Dermis microvascular lymphatic vessel endothelial cell (primary cell): ENCODE data around the gene ASTN2. TPM values are rescaled to one million over a fixed set of nuclear protein-coding genes. Genes with fewer than 3 reads are reported as not detected.
"Not testable (repeated sequence)": the region's sequence is repeated elsewhere in the genome, so short reads cannot be mapped to it uniquely, and the experiment has no call there.

Experiments
- DNase-seq, 2 donors: peaks; one replicate each; pipeline versions ENCODE4 v3.0.0 to v3.0.0-alpha.2; 2010; ENCODE audit warnings: low read depth in 2 of 2
- total RNA-seq: library from RNA; depleted of rRNA; stranded (reverse); fragments of >200 nt; gene quantifications from 2 replicates; pipeline ENCODE4 v1.2.1, GENCODE V29; 2014

ASTN2 gene
- total RNA-seq, 1 donor from 2014 or later = 3.0 TPM

- DNase-seq = no peak
Measured at GRCh38 chr9:116705531-116705930, 709.3 kb downstream of the ASTN2 start.

DNA sequence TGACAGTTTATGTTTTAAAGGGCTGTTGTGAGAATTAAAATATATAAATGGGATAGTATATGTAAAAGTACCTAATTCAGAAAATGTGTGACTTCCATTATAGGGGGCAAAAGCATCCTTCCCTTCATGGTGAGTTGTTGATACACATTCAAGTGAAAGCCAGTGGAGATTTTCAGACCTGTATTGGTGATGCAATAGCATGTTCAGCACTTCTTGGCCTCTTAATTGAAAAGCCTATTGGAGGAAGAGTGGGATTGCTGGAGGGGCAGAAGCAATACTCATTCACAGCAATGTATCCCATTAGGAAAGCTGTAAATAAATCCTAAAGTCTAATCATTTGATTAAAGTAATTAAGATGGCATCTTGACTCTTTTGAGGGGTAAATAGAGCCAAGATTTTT lies 710.4 kb downstream of the ASTN2 start:
- DNase-seq = no peak

DNA sequence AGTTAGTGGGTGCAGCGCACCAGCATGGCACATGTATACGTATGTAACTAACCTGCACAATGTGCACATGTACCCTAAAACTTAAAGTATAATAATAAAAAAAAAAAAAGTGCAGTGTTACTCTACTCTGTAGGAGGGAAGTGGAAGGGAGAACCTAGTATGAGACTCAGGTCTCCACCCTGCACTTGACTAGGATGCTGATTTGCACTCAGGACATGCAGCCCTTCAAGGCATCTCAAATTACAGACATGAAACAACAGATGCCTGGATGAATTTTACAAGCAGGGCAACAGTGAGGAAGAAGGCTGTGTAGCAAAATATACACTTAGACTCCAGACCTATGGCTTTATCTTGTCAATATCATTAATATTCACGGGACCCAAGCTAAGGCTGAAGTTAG lies 711.2 kb downstream of the ASTN2 start:
- DNase-seq = no peak

DNA sequence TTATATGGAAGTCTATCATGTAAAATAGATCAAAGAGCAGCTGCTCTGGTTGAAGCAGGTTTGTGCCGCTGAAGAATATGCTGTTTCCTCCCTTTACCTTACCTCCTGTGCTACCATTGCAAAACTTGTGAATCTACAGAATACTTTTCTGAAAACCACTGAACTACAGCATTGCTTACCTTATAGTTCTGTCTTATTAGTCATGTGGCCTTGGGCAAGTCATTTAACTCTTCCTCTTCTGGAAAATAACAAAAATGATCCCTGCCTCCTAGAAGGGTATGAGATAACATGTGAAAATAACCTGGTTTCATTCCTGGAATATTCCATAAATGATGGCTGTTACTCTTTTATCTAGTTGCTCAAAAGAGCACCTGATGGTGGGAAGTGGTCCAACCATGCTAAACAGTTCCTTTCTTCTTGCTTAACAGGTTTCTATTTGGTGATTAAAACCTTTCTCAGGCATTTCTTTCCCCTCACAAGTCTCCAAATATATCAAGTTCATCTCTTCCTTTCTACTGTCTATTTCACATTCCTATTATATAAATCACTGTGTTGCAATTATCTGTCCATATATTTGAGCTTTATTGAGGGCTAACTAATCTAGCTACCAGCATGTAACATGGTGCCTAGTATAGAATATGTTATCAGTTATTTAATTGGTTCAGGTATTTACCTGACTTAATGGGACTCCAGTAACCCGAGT lies 712.8 kb downstream of the ASTN2 start:
- no peak for DNase-seq

DNA sequence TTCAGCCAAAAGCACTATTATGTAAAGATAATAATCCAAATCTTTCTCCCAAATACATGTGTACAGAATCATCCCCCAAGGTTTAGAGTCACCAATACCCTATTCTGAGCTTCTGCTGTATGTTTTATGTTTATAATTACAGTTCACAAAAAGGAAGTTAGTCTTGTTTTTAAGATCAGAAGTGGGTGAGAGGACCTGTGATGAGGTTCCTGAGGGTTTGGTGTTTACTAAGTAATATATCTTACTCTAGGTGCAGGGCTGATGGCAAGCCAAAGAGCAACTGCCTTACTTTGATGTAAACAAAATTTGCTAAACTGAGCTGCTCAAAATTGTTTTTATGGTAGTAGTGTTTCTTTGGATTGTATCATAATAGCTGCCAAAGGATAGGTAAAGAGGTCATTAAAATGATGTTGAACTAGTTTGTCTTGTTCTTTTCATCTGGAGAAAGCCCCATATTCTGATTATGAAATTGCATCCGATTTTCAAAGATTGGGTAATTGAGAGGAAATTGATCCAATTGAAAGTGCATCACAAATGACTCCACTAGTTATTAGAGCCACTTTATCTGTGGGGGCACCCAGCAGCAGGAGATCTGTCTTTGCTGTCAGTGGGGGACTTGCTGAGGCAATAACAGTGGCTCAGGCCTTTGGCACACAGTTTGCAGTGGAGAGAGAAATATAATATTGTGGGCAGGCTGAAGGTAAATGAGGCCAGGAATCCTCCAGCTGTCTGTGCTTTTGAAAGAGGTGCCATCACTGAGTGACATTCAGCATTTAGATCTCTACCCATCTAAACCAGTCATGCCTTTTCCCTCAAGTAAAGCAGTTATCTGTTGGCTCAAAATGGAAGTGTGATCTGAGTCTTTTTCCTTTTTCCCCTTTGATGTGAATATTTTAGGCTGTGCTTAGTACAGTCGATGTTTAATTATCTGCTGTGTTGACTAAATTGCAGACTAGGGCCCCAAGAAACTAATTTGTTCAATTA lies 713.7 kb downstream of the ASTN2 start:
- DNase-seq = no peak

- DNase-seq = no peak
Measured at GRCh38 chr9:116700279-116700678, 714.6 kb downstream of the ASTN2 start.

DNA sequence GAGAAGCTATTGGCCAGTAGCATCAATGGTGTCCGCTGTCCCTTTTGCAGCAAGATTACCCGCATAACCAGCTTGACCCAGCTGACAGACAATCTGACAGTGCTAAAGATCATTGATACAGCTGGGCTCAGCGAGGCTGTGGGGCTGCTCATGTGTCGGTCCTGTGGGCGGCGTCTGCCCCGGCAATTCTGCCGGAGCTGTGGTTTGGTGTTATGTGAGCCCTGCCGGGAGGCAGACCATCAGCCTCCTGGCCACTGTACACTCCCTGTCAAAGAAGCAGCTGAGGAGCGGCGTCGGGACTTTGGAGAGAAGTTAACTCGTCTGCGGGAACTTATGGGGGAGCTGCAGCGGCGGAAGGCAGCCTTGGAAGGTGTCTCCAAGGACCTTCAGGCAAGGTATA lies 717.0 kb downstream of the ASTN2 start:
- DNase-seq = no peak

GRCh38 chr9:116697362-116697761 lies 717.5 kb downstream of the ASTN2 start:
- DNase-seq = peak in 1 of 2 donors; percentile 5

DNA sequence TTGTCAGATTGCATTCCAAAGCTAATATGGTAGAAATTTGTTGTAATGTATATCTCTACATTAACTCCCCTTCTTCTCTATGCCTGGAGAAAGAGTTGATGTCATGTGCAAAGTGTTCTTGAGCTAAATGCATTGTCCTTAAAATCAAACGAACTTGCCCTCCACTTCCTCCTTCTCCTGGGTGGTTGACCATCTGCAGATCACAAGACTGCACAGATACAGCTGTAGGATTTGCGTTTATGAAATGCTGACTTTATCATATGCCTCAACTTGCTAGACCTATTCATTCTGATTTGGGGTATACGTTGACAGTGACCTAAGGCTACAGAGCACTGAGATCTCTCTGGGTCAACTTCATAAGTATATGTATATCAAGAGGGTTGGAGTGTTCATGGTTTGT lies 719.4 kb downstream of the ASTN2 start:
- no peak for DNase-seq

- DNase-seq = no peak
Measured at GRCh38 chr9:116694785-116695291, 720.0 kb downstream of the ASTN2 start.

GRCh38 chr9:116693233-116693731 lies 721.6 kb downstream of the ASTN2 start:
- DNase-seq = peak in 1 of 2 donors; percentile 49

- DNase-seq = no peak
Measured at GRCh38 chr9:116692616-116693015, 722.2 kb downstream of the ASTN2 start.

DNA sequence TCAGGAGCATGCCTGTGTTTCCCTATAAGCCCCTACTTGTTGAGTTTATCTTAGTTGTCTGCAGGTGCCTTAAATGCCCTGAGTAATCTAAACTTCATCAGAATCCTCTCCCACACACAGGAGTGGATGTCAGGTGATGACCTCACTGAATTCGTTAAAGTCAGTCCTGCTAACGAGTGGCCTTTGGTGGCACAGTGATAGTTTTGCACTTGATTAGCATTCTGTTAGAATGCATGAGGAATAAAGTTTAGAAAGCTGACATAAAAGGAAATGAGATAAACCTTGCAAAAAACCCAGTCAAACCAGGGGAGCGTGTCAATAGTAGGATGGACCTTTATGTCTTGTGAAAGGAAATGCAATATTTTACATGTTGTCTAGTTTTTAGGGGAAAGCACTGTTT lies 723.2 kb downstream of the ASTN2 start:
- no peak for DNase-seq

GRCh38 chr9:116690805-116691204 lies 724.1 kb downstream of the ASTN2 start:
- DNase-seq = not testable (repeated sequence)

DNA sequence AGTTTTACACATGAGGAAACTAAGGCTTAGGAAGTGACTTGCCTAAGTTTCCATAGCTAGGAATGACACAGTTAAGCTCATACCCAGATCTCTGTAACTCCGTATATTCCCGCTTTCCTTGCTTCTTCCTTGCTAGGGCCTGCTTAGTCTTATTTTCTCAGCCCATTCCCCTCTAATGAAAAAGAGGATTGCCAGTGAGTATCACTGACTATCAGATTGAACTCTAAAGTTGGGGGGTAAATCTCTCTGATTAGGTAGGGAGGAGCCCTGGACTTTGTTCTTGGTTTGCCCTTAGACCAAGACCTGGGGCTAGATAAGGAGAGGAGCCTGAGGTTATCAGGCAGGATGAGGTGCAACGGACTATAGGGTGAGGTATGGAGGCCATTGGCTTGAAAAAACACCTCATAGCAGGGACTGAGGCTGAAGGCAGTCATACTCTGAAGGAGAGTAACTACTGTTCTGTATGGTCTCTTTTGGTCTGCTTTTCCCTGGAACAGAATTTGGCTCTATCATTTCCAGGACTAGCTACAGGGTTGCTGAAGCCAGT lies 725.3 kb downstream of the ASTN2 start:
- no peak for DNase-seq

DNA sequence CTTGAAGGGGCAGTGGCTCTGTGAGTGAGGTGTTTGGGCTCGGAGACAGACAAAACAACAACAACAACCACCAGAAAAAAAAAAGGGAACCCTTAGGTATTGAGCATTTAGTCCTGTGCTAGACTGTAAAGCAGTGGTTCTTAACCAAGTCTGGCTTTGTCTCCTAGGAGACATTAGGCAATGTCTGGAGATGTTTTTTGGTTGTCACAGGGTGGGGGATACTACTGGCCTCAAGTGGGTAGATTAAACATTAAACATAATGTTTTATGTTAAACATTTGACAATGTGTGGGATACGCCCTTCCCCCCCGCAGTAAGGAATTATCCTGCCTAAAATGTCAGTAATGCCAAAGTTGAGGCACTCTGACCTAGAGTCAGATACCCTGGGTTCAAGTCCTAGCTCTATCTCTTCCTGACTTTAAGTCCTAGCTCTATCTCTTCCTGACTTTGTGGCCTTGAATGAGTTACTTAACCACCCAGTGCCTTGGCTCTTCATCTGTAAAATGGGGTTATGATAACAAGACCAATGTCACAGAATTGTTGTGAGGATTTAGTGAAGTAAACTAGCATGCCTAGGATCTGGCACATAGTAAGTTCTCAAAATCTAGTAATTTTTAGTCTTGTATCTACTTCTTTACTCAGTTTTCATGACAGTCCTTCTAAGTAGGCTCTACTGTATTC lies 725.9 kb downstream of the ASTN2 start:
- no peak for DNase-seq

DNA sequence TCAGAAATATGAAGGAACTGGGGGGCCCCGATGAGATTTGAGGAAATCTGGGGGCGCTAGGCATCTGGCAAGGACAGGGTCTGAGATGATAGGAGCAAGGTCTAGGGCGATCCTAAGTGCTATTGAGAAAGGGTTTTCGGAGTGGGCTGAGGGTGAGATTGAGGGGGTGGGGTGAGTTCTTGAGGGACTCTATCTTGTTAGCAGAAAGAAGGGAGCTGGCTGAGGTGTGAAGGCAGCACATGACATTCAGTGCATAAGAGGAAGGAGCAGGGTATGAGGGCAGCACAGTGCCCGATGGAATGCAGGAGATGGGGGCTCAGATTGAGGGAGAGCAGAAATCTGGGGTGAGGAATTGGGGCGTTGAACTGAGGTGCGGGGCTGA lies 727.1 kb downstream of the ASTN2 start:
- no peak for DNase-seq

GRCh38 chr9:116687074-116687753 lies 727.6 kb downstream of the ASTN2 start, which contains the start of gene TRIM32:
TSS of gene TRIM32 (plus strand) at chr9:116687305. CDS start at chr9:116697743, 10,438 bp downstream.
- peak; percentile 58 to 87 for DNase-seq

DNA sequence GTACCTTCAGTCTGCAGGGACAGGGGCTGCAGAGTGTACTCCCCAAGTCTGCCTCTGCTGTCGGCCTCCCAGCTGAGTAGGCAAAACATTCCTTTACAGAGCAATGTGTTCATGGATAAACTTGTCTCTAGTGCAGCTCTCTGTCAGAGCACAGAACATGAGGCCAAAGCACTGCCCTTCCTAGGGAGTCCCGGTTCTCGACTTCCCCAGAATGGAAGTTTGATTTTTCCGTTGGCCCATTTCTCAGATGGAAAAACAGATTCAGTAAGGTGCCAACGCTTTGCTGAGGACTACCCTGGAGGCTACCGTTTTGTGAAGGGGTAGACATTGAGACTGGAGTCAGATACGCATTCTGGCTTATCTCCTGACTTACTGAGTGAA lies 728.2 kb downstream of the ASTN2 start:
- no peak for DNase-seq

- DNase-seq = no peak
Measured at GRCh38 chr9:116686135-116686534, 728.7 kb downstream of the ASTN2 start.

DNA sequence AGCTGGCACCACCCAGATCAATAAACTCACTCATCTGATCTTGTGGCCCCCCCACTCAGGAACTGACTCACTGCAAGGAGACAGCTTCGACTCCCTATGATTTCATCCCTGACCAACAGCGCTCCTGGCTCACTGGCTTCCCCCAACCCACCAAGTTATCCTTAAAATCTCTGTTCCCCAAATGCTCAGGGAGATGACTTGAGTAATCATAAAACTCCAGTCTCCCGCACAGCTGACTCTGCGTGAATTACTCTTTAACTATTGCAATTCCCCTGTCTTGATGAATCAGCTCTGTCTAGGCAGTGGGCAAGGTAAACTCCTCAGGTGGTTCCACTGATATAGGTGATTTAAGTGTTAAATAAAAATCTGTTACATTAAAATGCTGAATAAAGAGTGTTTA lies 729.7 kb downstream of the ASTN2 start:
- no peak for DNase-seq
